MM.1S (cell line): ENCODE measurements around the gene COL4A3.

ENCODE experiments used
- CTCF ChIP-seq: fragments of 300-600 bp; sonication (generic); IDR thresholded peaks from 2 replicates; pipeline ENCODE4 v1.5.1; 2016; ENCODE audit warnings: antibody characterized with exemption, low read length, mixed read lengths
- EZH2 ChIP-seq: fragments of 300-600 bp; sonication (generic); optimal IDR thresholded peaks from 2 replicates; pipeline ENCODE3; 2017; ENCODE audit warnings: low read depth, mild to moderate bottlenecking, antibody characterized with exemption, low read length, mixed read lengths
- EZH2phosphoT487 ChIP-seq: fragments of 300-600 bp; sonication (generic); IDR thresholded peaks from 2 replicates; pipeline ENCODE4 v1.6.1; 2018; ENCODE audit warnings: antibody characterized with exemption, low read length

GRCh38 chr2:227118353-227118752 lies 46.1 kb upstream of the COL4A3 start:
- TF ChIP-seq CTCF (no peak), EZH2 (no peak), EZH2phosphoT487 (no peak)
